ENCODE data around the gene PPAN.

Gene PPAN

DNA sequence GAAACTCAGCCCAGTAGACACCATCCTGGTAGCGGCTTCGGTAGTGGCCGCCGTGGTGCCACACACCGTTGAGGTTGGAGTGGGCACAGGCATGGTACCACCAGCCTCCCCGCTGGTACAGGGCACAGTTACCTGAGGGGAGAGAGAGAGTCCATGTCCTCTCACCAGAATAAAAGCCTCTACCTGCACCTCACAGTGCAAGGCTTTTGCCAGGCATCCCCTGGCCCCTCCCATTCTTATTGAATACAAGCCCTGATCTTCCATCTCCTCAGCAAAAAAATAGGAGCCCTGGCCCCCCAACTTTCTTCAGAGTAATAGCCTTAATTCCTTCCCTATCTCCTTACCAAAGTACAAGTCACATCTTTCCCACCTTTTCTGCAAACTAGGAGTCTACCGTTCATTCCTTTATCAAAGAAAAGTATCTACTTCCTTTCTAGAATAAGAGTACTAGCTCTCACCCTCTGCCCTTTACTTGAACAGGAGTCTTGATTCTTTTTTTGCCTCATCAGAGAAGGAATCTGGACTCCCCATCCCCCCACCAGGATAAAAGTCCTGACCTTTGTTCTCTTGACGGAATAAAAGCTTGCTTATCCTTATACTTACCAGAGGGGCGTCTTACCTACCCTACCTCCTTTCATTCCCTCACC, 13.4 kb upstream of the PPAN start:
- no peak for DNase-seq (ENCODE audit: low spot score)

DNA sequence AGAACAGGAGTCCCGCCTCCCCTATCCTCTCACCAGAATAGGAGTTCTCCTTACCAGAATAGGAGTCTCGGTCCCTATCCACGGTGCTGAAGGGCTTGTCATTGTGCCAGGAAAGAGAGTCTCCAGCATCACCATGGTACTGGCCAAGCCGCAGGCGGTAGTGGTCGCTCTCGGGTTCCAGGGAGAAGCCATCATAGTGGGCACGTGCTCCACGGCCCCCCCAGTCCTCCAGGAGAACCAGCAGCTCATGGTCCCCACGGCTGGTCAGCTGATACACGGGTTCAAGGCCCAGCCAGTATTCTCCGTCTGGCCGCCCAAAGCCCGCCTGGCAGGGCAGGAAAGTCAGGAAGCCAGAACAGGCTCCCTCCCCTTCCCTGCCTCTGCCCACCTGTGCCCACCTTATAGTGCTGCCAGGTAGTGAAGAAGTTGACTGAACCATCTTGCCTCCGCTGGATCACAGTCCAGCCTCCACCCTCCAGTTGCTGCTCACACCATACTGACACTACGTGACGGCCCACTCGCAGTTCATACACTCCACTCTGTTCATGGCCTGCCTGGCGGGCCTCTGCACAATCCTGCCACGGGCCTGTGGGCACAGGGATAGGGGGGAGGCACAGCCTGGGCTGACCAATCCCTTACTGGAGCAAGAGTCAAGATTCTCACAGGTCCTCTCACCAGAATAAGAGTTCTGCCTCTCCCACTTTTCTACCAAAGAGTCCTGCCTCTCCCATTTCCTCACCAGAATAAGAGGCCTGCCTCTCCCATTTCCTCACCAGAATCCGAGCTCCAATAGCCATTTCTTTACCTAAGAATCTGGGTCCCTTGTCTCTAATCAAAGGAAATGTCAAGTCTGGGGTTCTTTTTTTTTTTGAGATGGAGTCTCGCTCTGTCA, 12.6 kb upstream of the PPAN start:
- no peak for DNase-seq (ENCODE audit: low spot score)

DNA sequence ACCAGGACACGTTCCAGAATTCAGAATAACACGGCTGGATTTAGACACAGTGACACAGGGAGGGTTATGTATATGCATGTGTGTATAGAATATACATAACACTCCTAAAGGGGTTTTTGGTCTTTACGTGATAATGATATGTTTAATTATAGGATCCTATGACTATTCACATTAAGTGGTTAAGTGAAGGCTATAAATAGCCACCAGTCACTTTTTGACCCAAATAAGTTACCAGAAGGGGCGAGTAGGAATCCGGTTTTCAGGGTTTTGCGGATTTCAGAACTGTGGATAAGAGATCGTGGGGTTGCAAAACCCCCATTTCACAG, 10.6 kb upstream of the PPAN start:
- no peak for DNase-seq (ENCODE audit: low spot score)

DNA sequence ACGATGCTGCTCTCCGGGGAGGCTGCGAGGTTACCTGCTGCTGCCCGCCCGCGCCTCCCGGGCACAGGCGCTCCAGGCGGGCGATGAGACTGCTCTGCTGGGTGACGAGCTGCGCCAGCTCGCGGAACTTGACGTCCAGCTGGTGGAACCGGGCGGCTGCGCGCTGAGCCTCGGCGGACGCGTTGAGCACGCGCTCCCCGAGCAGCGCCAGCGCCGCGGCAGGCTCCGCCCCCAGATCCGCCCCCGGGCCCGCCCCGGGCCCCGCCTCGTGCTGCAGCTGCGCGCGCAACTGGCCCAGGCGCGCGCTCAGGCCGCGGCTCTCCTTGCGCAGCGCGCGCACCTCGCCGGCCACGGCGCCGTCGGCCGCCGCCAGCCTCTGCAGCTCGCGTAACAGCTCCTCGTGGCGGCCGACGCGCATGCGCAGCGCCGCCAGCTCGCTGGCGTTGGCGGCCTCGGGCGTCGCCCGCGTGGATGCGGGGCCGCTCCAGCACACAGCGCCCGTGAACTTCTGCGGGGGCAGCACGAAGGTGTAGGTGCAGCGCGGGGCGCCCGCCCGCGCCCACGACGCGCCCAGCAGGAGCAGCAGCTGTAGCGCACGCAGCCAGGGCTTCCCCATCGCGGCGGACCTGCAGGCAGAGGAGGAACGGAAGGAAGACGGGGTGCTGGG, 10.1 kb upstream of the PPAN start:
- peak; percentile 92 for DNase-seq (ENCODE audit: low spot score)

DNA sequence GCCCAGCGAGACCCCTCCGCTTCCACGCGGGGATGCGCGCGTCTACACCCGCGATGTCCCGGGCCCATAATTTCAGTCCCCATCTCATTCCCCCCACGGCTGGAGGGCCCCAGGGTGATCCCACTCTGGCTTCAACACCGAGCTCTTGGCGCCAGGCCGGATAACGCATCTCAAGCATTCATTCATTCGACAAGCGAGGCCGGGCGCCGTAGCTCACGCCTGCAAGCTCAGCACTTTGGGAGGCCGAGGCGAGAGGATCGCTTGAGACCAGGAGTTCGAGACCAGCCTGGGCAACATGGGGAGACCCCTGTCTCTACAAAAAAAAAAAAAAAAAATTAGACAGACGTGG, 9.6 kb upstream of the PPAN start:
- peak; percentile 50 for DNase-seq (ENCODE audit: low spot score)

DNA sequence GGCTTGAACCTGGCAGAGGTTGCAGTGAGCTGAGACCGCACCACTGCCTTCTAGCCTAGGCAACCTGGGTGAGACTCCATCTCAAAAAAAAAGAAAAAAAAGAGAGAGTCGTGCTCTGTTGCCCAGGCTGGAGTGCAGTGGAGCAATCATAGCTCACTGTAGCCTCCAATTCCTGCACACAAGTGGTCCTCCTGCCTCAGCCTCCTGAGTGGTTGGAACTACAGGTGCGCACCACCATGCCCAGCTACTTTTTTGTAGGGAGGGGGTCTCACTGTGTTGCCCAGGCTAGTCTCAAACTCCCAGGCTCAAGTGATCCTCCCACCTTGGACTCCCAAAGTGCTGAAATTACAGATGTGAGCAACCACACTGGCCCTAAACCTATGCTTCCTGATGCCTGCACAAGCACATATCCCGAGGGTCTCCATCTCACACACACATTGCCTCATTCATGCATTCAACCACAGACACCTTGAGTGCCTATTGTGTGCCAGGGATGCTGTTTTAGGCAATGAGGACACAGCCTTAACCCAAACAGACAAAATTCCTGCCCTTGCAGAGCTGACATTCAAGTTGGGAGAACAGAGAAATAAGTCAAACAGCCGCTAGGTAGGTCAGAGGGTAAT, 5.9 kb upstream of the PPAN start:
- DNase-seq (ENCODE audit: low spot score) = no peak

DNA sequence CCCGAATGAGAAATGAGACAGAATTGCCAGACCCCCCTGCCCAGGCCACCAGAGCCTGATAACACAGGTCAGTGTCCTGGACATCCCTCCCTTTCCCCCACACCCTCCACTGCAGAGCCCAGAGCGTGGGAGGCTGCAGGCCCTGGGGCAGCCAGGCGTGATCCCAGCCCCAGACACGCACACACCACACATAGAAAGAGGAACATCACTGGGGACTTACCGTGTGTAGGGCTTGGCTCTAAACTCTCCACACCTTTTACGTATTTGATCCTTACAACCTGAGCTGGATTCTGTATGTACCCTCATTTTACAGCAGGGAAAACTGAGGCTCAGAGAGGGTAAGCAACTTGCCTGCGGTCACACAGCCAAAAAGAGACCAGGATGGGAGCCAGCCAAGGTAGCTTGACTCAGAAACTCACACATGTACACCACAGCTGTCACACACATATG, 3.4 kb upstream of the PPAN start:
- no peak for DNase-seq (ENCODE audit: low spot score)

DNA sequence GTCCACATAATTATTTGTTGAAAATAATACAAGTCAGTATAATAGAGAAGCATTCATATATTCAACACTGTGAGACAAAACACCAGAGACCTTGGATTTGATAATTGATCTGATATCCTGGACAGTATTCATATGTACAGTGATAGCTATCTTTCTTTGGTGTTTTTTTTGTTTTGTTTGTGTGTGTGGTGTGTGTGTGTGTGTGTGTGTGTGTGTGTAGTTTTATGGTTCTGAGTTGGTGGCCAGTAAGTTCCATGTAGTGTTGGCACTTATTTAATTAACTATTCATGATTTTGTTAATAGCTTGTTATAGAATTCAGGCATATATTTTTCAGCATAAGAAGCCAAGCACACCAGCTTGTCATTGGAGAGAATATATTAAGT, 2.0 kb upstream of the PPAN start:
- no peak for DNase-seq (ENCODE audit: low spot score)

DNA sequence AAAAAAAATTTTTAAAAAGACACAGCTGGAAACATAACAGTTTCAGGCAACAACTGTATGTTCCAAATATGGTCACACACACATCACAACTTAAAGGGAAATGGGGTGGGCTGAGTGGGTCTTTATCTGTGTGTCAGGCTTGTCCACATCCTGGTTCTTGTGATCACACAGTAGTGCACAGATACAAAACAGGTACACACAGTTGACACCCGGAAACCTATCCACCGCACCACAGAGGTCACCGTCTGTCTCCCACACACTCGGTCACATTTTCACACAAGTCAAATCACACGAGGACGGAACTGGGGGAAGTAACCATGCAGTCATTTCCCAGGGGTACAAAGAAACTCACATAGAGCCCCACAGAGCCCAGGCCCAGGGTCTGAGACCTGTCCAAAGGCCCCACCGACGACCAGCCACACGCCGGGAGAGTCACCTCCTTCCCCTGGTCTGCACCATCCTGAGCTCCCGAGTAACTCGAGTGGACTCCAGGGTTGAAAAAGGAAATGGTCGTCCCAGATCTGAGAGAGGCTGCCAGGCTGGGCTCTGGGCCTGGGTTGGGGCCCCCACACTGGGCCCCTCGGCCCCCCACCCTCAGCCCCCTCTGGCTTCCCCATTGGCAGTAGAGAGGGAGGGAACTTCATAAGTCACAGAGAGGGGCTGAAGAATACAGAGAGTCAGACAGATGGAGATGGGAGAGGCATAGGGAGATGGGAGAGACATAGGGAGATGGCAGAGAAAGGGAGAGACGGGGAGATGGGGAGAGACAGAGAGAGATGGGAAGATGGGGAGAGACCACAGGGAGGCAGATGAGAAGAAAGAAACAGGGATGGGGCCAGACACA, 1.3 kb upstream of the PPAN start:
- DNase-seq (ENCODE audit: low spot score) = no peak

DNA sequence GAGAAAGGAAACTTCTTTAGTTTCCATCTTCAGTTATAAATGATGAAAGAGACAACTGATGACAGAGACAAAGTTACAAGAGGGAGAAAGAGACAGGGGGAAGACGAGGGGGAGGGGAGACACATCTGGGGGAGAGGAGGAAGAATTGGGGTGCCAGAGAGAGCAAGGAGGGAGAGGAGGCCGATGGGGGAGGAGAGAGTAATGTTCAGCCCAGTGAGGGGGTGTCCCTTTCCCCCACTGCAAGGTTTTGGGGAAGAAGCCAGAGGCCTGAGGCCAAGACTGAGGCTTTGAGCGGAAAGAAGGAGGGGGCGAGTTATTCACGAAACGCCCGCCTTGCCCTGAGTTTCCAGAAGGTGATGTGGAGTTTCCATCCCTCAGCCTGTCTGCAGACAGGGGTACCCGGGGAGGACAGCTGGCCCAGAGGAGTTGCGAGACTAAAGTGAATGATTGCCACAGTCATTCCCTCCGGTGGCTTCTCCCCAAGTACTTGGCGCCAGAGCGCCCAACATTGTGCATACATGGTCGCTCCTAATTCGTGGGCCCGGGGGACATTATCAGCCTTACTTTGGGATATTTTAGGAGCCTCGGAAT, 558 bp upstream of the PPAN start:
- DNase-seq (ENCODE audit: low spot score) = no peak

DNA sequence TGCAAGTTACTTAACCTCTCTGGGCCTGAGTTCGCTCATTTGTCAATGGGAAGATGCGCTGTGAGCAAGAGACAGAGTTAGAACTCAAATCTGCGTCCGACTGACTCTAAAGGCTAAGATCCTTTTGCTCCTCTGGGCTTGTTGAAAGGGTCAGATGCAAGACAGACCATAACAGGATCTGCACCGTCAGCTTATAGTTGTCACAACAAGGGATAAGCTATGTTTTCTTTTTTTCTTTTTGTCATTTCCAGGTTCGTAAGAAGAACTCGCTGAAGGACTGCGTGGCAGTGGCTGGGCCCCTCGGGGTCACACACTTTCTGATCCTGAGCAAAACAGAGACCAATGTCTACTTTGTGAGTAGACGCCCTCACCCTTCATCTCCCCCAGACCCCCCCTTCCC, 1.1 kb downstream of the PPAN start:
- DNase-seq (ENCODE audit: low spot score) = no peak

DNA sequence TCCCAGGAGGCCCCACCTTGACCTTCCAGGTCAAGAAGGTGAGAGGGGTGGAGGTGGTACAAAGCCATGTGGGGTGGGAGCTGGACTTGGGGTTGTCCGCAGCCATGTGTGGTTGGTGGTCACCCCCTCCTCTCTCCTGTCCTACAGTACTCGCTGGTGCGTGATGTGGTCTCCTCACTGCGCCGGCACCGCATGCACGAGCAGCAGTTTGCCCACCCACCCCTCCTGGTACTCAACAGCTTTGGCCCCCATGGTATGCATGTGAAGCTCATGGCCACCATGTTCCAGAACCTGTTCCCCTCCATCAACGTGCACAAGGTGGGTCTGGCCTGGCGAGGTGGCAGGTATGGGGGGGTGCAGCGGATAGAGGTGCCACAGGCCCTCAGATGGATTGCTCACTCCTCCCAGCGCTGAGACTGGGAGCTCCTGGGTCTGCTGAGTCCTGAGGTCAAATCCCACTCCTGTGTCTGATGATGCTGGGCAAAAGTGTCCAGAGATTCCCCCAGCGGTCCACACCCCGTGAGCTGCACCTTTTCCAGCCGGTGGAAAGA, 1.7 kb downstream of the PPAN start:
- DNase-seq (ENCODE audit: low spot score) = no peak

DNA sequence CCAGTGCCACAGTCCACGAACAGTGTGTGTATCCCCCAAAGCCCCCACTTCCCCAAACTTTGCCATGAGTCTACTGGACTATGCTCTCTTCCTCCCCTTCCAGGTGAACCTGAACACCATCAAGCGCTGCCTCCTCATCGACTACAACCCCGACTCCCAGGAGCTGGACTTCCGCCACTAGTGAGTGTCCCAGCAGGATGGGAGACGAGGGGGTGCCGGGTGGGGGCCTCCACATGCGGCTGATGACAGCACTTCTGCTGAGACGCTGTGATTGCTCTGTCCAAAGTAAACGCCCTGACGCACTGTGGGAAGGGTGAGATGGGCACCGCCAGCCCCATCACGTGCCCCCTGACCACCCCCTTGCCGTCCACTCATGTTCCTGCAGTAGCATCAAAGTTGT, 3.4 kb downstream of the PPAN start:
- DNase-seq (ENCODE audit: low spot score) = no peak

DNA sequence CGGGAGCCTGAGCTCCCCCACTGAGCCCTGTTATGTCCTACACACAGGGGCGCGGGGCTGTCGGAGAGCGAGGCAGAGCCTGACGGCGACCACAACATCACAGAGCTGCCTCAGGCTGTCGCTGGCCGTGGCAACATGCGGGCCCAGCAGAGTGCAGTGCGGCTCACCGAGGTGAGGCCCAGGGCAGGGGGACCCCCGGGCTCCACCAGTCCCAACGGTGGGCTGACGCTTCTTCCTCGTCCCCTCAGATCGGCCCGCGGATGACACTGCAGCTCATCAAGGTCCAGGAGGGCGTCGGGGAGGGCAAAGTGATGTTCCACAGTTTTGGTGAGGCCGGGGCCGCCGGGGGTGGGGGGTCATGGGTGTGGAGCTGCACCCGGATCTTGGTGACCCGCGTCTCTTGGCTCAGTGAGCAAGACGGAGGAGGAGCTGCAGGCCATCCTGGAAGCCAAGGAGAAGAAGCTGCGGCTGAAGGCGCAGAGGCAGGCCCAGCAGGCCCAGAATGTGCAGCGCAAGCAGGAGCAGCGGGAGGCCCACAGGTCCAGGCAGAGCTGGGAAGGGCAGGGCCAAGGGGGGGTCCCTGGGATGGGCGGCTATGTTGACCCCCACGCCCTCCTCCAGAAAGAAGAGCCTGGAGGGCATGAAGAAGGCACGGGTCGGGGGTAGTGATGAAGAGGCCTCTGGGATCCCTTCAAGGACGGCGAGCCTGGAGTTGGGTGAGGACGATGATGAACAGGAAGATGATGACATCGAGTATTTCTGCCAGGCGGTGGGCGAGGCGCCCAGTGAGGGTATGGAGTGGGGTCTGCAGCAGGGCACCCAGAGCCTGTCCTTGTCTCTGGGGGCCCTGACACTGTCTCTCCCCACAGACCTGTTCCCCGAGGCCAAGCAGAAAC, 4.2 kb downstream of the PPAN start:
- no peak for DNase-seq (ENCODE audit: low spot score)

DNA sequence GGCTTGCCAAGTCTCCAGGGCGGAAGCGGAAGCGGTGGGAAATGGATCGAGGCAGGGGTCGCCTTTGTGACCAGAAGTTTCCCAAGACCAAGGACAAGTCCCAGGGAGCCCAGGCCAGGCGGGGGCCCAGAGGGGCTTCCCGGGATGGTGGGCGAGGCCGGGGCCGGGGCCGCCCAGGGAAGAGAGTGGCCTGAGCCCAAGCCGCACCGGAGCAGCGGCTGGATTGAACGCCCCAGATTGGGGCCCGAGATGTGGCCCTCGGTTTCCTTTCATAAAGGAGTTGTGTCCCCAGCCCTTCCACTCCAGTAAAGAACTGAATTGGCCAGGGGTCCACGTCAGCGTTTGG, 4.8 kb downstream of the PPAN start:
- no peak for DNase-seq (ENCODE audit: low spot score)

DNA sequence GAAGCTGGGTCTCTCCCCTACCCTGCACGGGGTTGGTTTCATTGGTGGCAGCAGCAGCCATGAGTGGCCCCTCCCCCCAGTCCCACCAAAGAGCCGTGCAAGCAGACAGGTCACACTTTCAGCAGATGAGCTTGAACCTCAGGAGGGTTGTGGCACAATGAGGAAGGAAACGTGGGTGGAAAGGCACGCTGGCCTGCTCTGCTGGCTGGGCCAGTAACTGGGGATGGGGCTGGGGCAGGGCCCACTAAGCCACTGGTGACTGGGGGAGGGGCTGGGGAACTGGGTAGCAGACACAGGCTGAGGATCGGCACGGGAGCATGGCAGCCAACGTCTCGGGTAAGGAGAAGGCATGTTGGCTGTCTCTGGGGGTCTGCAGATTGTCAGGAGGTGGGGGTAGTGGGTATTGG, 5.2 kb downstream of the PPAN start, which contains the start of gene P2RY11:
TSS of gene P2RY11 (plus strand) at position 289 of the 407 bp plus-strand sequence. CDS start at position 318, 29 bp downstream.
- DNase-seq (ENCODE audit: low spot score) = no peak

DNA sequence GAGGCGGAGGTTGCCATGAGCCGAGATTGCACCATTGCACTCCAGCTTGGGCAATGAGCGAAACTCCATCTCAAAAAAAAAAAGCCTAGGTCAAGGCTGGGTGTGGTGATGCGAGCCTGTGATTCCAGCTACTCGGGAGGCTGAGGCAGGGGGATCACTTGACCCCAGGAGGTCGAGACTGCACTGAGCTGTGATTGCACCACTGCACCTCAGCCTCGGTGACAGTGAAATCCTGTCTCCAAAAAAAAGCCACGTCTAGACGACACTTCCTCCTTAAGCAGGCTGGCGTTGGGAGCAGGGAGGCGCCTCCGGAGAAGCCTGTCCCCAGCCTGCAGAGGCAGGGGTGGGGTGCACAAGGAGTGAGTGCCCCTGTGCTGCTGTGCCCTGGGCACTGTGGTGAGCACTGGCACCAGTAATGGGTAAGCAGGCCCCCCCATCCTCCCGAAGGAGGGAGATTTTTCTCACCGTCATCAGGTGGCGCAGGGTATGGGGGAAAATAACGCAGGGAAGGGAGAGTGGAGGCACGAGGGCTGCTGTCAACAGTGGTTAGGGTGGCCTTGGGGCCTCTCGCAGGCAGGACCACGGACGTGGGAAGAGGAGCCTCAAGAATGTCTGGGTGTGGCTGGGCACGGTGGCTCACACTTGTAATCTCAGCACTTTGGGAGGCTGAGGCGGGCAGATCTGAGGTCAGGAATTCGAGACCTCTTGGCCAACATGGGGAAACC, 6.0 kb downstream of the PPAN start:
- no peak for DNase-seq (ENCODE audit: low spot score)

DNA sequence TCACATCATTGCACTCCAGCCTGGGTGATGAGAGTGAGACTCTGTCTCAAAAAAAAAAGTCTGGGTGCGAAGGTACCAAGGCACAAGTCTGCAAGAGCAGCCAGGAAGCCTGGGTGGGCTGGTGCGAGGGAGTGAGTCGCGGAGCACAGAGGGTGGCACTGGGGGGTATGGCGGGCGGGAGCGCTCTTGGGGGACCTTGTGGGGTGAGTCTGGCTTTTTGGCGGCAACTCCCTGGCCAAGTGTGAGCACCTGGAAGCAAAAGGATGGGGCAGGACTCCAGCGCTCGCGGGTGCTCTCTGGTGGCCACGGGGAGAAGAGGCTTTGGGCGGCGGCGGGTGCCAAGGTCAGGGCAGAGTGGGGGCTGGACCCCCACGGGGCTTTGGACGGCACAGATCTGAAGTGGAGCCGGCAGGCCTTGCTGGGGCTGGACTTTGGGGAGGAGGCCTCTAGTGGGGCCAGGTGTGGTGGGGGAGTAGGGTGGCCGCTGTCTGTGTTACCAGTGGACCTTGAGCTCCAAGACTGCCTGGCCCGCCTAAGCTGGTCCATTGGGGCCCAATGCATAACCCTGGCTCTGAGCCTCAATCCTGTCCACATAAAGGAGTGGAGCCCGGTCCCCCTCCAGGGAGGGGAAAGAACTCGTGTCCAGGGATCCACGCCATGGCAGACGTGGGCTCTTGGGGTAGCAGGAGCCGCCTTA, 6.9 kb downstream of the PPAN start:
- DNase-seq (ENCODE audit: low spot score) = peak; percentile 71

DNA sequence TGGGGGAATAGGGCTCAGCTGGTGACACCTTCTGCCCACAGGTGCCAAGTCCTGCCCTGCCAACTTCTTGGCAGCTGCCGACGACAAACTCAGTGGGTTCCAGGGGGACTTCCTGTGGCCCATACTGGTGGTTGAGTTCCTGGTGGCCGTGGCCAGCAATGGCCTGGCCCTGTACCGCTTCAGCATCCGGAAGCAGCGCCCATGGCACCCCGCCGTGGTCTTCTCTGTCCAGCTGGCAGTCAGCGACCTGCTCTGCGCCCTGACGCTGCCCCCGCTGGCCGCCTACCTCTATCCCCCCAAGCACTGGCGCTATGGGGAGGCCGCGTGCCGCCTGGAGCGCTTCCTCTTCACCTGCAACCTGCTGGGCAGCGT, 7.4 kb downstream of the PPAN start:
- no peak for DNase-seq (ENCODE audit: low spot score)

Data from ecto neural progenitor cell (in vitro differentiated cells).